Adrenal gland (tissue), 12 donors: ENCODE data around the gene DNHD1. TPM values are rescaled to one million over a fixed set of nuclear protein-coding genes. Genes with fewer than 3 reads are reported as not detected.
A peak's percentile ranks its signal among the peaks of the same experiment; 100 is the strongest.

ENCODE experiments used
- DNase-seq, 7 donors: peaks; one replicate each; pipeline ENCODE4 v3.0.0-alpha.2; 2019 to 2020
- H3K27ac ChIP-seq, 5 donors: fragments of 200-600 bp; sonication (generic) in 4 of 5; 1 replicate in 3 of 5; 2 replicates in 2 of 5; pipeline versions ENCODE4 v1.5.1 to v1.8.0; 2016 to 2020; ENCODE audit warnings: mild to moderate bottlenecking in 1 of 5
- H3K27me3 ChIP-seq: fragments of 200-600 bp; 2 replicates; pipeline ENCODE4 v1.8.0; 2021
- H3K36me3 ChIP-seq, 2 donors: fragments of 200-600 bp; replicated peaks in 1 of 2; 1 replicate in 1 of 2; 2 replicates in 1 of 2; pipeline versions ENCODE4 v1.5.1 to v1.8.0; 2018 to 2022
- H3K4me1 ChIP-seq, 2 donors: fragments of 200-600 bp; replicated peaks in 1 of 2; 1 replicate in 1 of 2; 2 replicates in 1 of 2; pipeline versions ENCODE4 v1.5.1 to v1.8.0; 2018 to 2021
- H3K4me3 ChIP-seq, 4 donors: fragments of 200-600 bp; sonication (generic) in 3 of 4; one replicate each; pipeline ENCODE4 v1.5.1; 2016 to 2018
- H3K9me3 ChIP-seq, 3 donors: fragments of 200-600 bp; sonication (generic) in 1 of 3; replicated peaks in 1 of 3; 1 replicate in 2 of 3; 2 replicates in 1 of 3; pipeline versions ENCODE4 v1.5.1 to v1.8.0; 2016 to 2021
- CTCF ChIP-seq, 6 experiments: fragments of 450-650 bp in 4 of 6; fragments of 200-600 bp in 2 of 6; sonication (generic) in 1 of 6; IDR thresholded peaks; 1 replicate in 5 of 6; 2 replicates in 1 of 6; pipeline versions ENCODE4 v1.5.1 to v1.8.0; 2016 to 2021; ENCODE audit warnings: antibody characterized with exemption in 6 of 6, mild to moderate bottlenecking in 2 of 6, moderate library complexity in 1 of 6
- POLR2A ChIP-seq, 2 donors: fragments of 450-650 bp; IDR thresholded peaks; one replicate each; pipeline ENCODE4 v1.6.1; 2017; ENCODE audit warnings: antibody characterized with exemption in 2 of 2, mild to moderate bottlenecking in 2 of 2, moderate library complexity in 1 of 2
- WGBS, 4 donors: extraction: QIAGEN DNeasy Blood & Tissue Kit in 2 of 4; methylation state at CpG; one replicate each; pipeline versions ENCODE4 v1.1.5 to v1.1.7; 2013 to 2017; 5-methylcytosine and 5-hydroxymethylcytosine counted together
- intact Hi-C, 2 donors: fragments of 100-400 bp; cut with DNase I; formaldehyde crosslinking; loops; one replicate each; pipeline versions ENCODE4 v1.14.1 to v1.15.0; 2022 to 2023
- polyA plus RNA-seq, 3 donors: library from polyadenylated mRNA; stranded (reverse); fragments of 200-250 nt in 2 of 3; fragments of 350-450 nt in 1 of 3; fragmentation: Illumina TruSeq in 1 of 3; extraction: RNeasy Lipid Tissue Mini Kit (QIAGEN cat#74804) in 1 of 3; gene quantifications; one replicate each; pipeline ENCODE4 v1.2.3, GENCODE V29; 2013 to 2014
- total RNA-seq, 9 donors: library from RNA; depleted of rRNA in 4 of 9; stranded (reverse); fragments of >200 nt in 4 of 9; fragments of 120-200 nt in 1 of 9; fragmentation: NEBNext Ultra II Directional in 1 of 9; extraction: Animal tissue kit (Norgen Biotek cat#: 25700) in 1 of 9; gene quantifications; one replicate each; pipeline versions ENCODE4 v1.1.0 to v1.2.4, GENCODE V29; 2013 to 2023
- donor health status: healthy with polysubstance abuse.
- donor health status: Bipolar disorder and iron deficiency.
- donor health status: DM: yes; HTN: yes; CAD: no.
- donor health status: DM: no; HTN: no; CAD: no.
- donor health status: DM: no; HTN: no; CAD: no.
- donor health status: DM: yes; HTN: yes; CAD: no.

DNHD1 gene
- total and polyA plus RNA-seq, 12 donors: 3.9 to 27.1 (median 9.9) TPM

GRCh38 chr11:6458352-6459098 is 38.6 kb upstream of the DNHD1 start:
- 66 to 86% (median 78%) methylated on average over 2 of the region's 2 CpGs for WGBS, 4 donors
- Histone ChIP-seq H3K4me3 (no peak overlapping the region), H3K27me3 (no peaks in the 10 kb centered on the region), H3K9me3 (no peaks in the 10 kb centered on the region), H3K4me1 (no peaks in the 10 kb centered on the region), H3K36me3 (peaks cover 0 to 50% of the 10 kb centered on the region in 2 donors), H3K27ac (no peak overlapping the region)
- intact Hi-C loops: no loop called here
- TF ChIP-seq CTCF (IDR thresholded peaks at IDR 0.05) (no peak), POLR2A (IDR thresholded peaks at IDR 0.05) (no peak)
- no peak for DNase-seq

- H3K9me3 ChIP-seq: no peaks in the 10 kb centered on the region
- H3K4me1 ChIP-seq: no peaks in the 10 kb centered on the region
- H3K36me3 ChIP-seq: peaks cover 0 to 50% of the 10 kb centered on the region in 2 donors
- H3K27me3 ChIP-seq: no peaks in the 10 kb centered on the region
- intact Hi-C loops: no loop called here
- WGBS, 4 donors: 80 to 93% (median 86%) methylated on average over 1 of the region's 1 CpG
- DNase-seq: no peak
- TF ChIP-seq POLR2A (IDR thresholded peaks at IDR 0.05) (no peak), CTCF (IDR thresholded peaks at IDR 0.05) (no peak)
- H3K27ac ChIP-seq: no peak overlapping the region
- no peak overlapping the region for H3K4me3 ChIP-seq
Measured at GRCh38 chr11:6459099-6459450, 38.0 kb upstream of the DNHD1 start.

DNA sequence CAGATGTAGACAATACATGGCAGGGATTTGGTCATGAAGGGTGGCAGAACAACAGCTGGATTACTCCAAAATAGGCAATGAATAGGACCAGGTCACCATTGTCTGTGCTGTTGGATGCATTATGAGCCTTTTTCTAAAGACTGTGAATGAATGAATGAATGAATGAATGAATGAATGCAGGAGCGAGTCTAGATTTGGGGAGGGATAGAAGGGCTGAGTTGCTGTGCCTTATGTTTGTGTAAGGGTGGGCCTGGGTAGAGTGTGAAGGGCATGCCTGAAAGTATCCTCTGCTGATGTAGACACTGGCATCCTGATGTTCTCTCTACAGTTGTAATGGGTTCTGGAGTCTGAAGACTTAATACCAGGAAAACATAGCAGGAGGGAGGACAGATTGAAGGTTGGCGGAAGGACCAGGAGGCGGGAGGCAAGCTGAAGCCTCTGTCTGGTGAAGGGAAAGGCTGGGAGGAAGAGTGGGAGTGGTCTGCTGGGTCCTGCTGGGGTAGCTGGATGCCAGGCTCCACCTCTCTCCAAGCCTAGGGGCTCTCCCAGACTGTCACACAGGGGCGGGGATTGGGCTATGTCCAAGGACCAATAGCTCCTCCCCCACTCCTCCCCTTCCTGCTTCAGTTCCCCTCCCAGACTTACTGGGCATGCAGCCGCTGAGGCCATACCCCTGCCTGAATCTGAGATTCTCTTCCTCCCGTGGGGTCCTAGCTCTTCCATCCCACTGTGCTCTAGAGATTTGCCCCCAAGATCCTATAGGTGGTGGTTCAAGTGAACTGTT is 28.2 kb upstream of the DNHD1 start:
- peak overlapping the region in 2 of 5 donors; percentile 43 to 74 for H3K27ac ChIP-seq
- DNase-seq: peak; percentile 84 to 95 (median 90)
- H3K27me3 ChIP-seq: no peaks in the 10 kb centered on the region
- no peaks in the 10 kb centered on the region for H3K9me3 ChIP-seq
- intact Hi-C loops: no loop called here
- H3K4me3 ChIP-seq: no peak overlapping the region
- peaks cover 0 to 13% of the 10 kb centered on the region in 2 donors for H3K4me1 ChIP-seq
- WGBS, 4 donors: 15 to 34% (median 26%) methylated on average over 6 of the region's 6 CpGs
- peaks cover 0 to 7% of the 10 kb centered on the region in 2 donors for H3K36me3 ChIP-seq
- TF ChIP-seq POLR2A (IDR thresholded peaks at IDR 0.05): no peak
- TF ChIP-seq CTCF (IDR thresholded peaks at IDR 0.05): peak in 1 of 6 experiments; percentile 3

DNA sequence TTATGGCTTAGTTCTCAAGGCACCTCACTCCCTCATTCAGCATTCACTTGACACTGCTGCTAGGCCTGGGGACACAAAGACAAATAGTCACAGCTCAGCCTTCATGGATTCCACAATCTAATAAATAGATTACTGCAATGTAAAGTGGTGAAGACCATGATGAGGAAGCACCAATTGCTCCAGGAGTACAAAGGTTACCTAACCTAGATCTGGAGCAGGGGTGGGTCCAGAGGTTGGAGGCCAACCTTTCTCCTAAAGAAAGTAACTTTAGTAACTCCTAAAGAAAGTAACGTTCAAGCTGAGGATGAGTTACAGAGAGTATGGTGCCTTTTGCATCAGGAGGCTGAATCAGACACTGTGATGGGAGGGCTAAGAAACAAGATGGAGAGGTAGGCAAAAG is 27.5 kb upstream of the DNHD1 start:
- WGBS, 4 donors: 78 to 96% (median 91%) methylated on average over 1 of the region's 1 CpG
- DNase-seq: no peak
- intact Hi-C loops: no loop called here
- Histone ChIP-seq H3K4me1 (peaks cover 4 to 18% of the 10 kb centered on the region in 2 donors), H3K9me3 (no peaks in the 10 kb centered on the region), H3K36me3 (no peaks in the 10 kb centered on the region), H3K27ac (peak overlapping the region in 2 of 5 donors; percentile 7 to 74), H3K4me3 (no peak overlapping the region), H3K27me3 (no peaks in the 10 kb centered on the region)
- TF ChIP-seq POLR2A (IDR thresholded peaks at IDR 0.05): no peak
- TF ChIP-seq CTCF (IDR thresholded peaks at IDR 0.05): no peak
